WTC11 (cell line): ENCODE results near the gene DRGX. TPM values are rescaled to one million over a fixed set of nuclear protein-coding genes. Genes with fewer than 3 reads are reported as not detected.

Experiments
- ATAC-seq: fragments of 200-7000 bp; cut with Tn5 transposase; 2 replicates; pipeline ENCODE4 v1.10.0; 2021; ENCODE audit warnings: mild to moderate bottlenecking, moderate library complexity
- CTCF ChIA-PET: fragments of 300-600 bp; sonication (Branson Sonifier 250); formaldehyde crosslinking; loops from one replicate; lab custom pipeline; 2021; ENCODE audit warnings: antibody characterized with exemption; lab: Charles Lee
- POLR2A ChIA-PET: fragments of 350-600 bp; sonication (Branson Sonifier 250); formaldehyde crosslinking; loops from one replicate; lab custom pipeline; 2021; ENCODE audit warnings: antibody characterized with exemption; lab: Charles Lee
- DNase-seq: peaks from one replicate; pipeline ENCODE4 v3.0.0; 2021; ENCODE audit warnings: low spot score
- H3K27ac Mint-ChIP-seq: 2 replicates; pipeline ENCODE4 v1.8.0; 2021; ENCODE audit warnings: mixed read lengths
- H3K27me3 Mint-ChIP-seq: 2 replicates; pipeline ENCODE4 v1.8.0; 2021; ENCODE audit warnings: low read depth, mild to moderate bottlenecking, moderate library complexity, mixed read lengths
- H3K36me3 Mint-ChIP-seq: 2 replicates; pipeline ENCODE4 v1.8.0; 2021; ENCODE audit warnings: mixed read lengths
- H3K4me1 Mint-ChIP-seq: 2 replicates; pipeline ENCODE4 v1.8.0; 2022; ENCODE audit warnings: mixed read lengths
- H3K4me3 Mint-ChIP-seq: 2 replicates; pipeline ENCODE4 v1.8.0; 2021; ENCODE audit warnings: mild to moderate bottlenecking, moderate library complexity, mixed read lengths
- H3K9me3 Mint-ChIP-seq: 2 replicates; pipeline ENCODE4 v1.8.0; 2021; ENCODE audit warnings: mixed read lengths
- CDX4 ChIP-seq: fragments of 250-450 bp; sonication (Bioruptor Pico); IDR thresholded peaks from 2 replicates; pipeline ENCODE4 v1.9.0; 2021; ENCODE audit warnings: moderate library complexity, mild to moderate bottlenecking, inconsistent platforms, borderline replicate concordance
- CREB1 ChIP-seq: sonication (generic); formaldehyde crosslinking; IDR thresholded peaks from 2 replicates; pipeline ENCODE4 v1.8.0; 2023; ENCODE audit warnings: mild to moderate bottlenecking, missing genetic modification reagents
- CREM ChIP-seq: sonication (generic); formaldehyde crosslinking; IDR thresholded peaks from 2 replicates; pipeline ENCODE4 v1.8.1; 2022; ENCODE audit warnings: mild to moderate bottlenecking, missing genetic modification reagents, moderate library complexity
- E2F5 ChIP-seq: sonication (generic); formaldehyde crosslinking; IDR thresholded peaks from 2 replicates; pipeline ENCODE4 v1.8.1; 2022; ENCODE audit warnings: mild to moderate bottlenecking, moderate library complexity, missing genetic modification reagents
- EMX1 ChIP-seq: fragments of 250-450 bp; sonication (Bioruptor Pico); IDR thresholded peaks from 2 replicates; pipeline ENCODE4 v1.8.0; 2021; ENCODE audit warnings: mild to moderate bottlenecking
- FOXK1 ChIP-seq: sonication (generic); formaldehyde crosslinking; IDR thresholded peaks from 2 replicates; pipeline ENCODE4 v1.8.0; 2022; ENCODE audit warnings: mild to moderate bottlenecking, moderate library complexity, missing genetic modification reagents
- GABPB1 ChIP-seq: sonication (generic); formaldehyde crosslinking; IDR thresholded peaks from 2 replicates; pipeline ENCODE4 v1.8.1; 2023; ENCODE audit warnings: mild to moderate bottlenecking, missing genetic modification reagents
- GRHL2 ChIP-seq: fragments of 250-450 bp; sonication (Bioruptor Pico); IDR thresholded peaks from 2 replicates; pipeline ENCODE4 v1.8.0; 2022; ENCODE audit warnings: mild to moderate bottlenecking, moderate library complexity; ENCODE audit not compliant: insufficient replicate concordance, severe bottlenecking
- IRF2 ChIP-seq: sonication (generic); formaldehyde crosslinking; IDR thresholded peaks from 2 replicates; pipeline ENCODE4 v1.8.0; 2022; ENCODE audit warnings: low read depth, missing genetic modification reagents, borderline replicate concordance
- JAZF1 ChIP-seq: fragments of 250-450 bp; sonication (Bioruptor Pico); IDR thresholded peaks from 2 replicates; pipeline ENCODE4 v1.9.0; 2021; ENCODE audit warnings: moderate library complexity, mild to moderate bottlenecking, inconsistent platforms
- MXD4 ChIP-seq: fragments of 250-450 bp; sonication (Bioruptor Pico); IDR thresholded peaks from 2 replicates; pipeline ENCODE4 v1.8.0; 2021; ENCODE audit warnings: mild to moderate bottlenecking, moderate library complexity, borderline replicate concordance
- MYBL2 ChIP-seq: sonication (generic); formaldehyde crosslinking; IDR thresholded peaks from 2 replicates; pipeline ENCODE4 v1.8.1; 2023; ENCODE audit warnings: mild to moderate bottlenecking, moderate library complexity, missing genetic modification reagents
- NFATC4 ChIP-seq: fragments of 250-450 bp; sonication (Bioruptor Pico); IDR thresholded peaks from 2 replicates; pipeline ENCODE4 v1.9.0; 2021; ENCODE audit warnings: mild to moderate bottlenecking
- PRDM15 ChIP-seq: sonication (generic); formaldehyde crosslinking; IDR thresholded peaks from 2 replicates; pipeline ENCODE4 v1.8.0; 2022; ENCODE audit warnings: missing genetic modification reagents
- TCF7 ChIP-seq: sonication (generic); formaldehyde crosslinking; IDR thresholded peaks from 2 replicates; pipeline ENCODE4 v1.8.0; 2022; ENCODE audit warnings: mild to moderate bottlenecking, low read depth, missing genetic modification reagents, moderate library complexity
- ZNF121 ChIP-seq: sonication (generic); formaldehyde crosslinking; IDR thresholded peaks from 2 replicates; pipeline ENCODE4 v1.8.0; 2023; ENCODE audit warnings: missing genetic modification reagents
- ZNF232 ChIP-seq: sonication (generic); formaldehyde crosslinking; IDR thresholded peaks from 2 replicates; pipeline ENCODE4 v1.8.0; 2022; ENCODE audit warnings: mild to moderate bottlenecking, missing genetic modification reagents
- ZNF317 ChIP-seq: sonication (generic); formaldehyde crosslinking; IDR thresholded peaks from 2 replicates; pipeline ENCODE4 v1.8.1; 2023; ENCODE audit warnings: low read depth, mild to moderate bottlenecking, moderate library complexity, missing genetic modification reagents, borderline replicate concordance
- total RNA-seq: library from RNA; stranded (reverse); gene quantifications from 3 replicates; pipeline ENCODE4 v1.2.3, GENCODE V29; 2021

The DRGX gene
- total RNA-seq, 1 experiment from 2014 or later: not detected

DNA sequence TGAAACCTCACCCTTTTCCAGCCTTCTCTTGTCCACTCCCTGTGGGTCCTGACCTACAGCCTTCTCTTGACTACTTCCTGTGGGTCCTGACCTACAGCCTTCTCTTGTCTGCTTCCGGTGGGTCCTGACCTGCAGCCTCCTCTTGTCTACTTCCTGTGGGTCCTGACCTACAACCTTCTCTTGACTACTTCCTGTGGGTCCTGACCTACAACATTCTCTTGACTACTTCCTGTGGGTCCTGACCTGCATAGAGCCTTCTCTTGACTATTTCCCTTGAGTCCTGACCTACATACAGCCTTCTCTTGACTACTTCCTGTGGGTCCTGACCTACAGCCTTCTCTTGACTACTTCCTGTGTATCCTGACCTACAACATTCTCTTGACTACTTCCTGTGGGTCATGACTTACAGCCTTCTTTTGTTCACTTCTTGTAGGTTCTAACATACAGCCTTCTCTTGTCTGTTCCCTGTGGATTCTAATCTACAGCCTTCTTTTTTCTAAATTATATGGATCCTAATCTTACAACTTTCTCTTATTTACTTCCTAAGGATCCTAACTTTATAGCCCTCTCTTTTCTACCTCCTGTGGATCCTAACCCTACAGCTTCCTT lies 60.4 kb downstream of the DRGX start (continued):
- TF ChIP-seq E2F5 (CRISPR knock-in tag) (no peak), TCF7 (CRISPR knock-in tag) (no peak)

GRCh38 chr10:49334964-49335363 lies 60.9 kb downstream of the DRGX start:
- no peak overlapping the region for H3K4me3 Mint-ChIP-seq
- POLR2A ChIA-PET: no interaction called here
- CTCF ChIA-PET: no interaction called here
- peaks cover 17% of the 10 kb centered on the region for H3K9me3 Mint-ChIP-seq
- DNase-seq (no peak), ATAC-seq (no peak)
- no peak for TF ChIP-seq ZNF232 (CRISPR knock-in tag)
- TF ChIP-seq CREB1 (CRISPR knock-in tag): no peak
- TF ChIP-seq TCF7 (CRISPR knock-in tag): no peak
- TF ChIP-seq NFATC4 (CRISPR knock-in tag): no peak
- no peak for TF ChIP-seq GRHL2 (CRISPR knock-in tag)
- no peaks in the 10 kb centered on the region for H3K36me3 Mint-ChIP-seq
- H3K27ac Mint-ChIP-seq: no peak overlapping the region
- H3K27me3 Mint-ChIP-seq: no peaks in the 10 kb centered on the region; the same call in 1 of the 2 replicates
- no peaks in the 10 kb centered on the region; the same call in 1 of the 2 replicates for H3K4me1 Mint-ChIP-seq

DNA sequence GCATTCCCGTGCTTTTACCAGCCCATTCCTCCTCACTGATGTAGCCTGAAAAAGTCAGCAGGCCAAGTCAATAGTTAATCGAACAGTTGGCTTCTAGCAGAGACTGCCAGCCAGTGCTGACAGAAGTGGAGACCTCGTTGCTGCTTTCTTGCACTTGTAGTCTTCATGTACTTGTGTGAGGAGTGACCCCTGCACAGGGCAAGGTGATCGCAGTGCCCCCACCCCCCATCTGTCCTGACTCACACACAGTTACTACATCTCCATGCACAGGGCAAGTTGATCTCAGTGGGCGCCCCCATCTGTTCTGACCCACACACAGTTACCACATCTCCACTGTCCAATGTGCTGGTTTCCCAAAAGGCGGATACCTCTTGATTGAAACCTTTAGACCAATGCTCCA lies 62.7 kb downstream of the DRGX start:
- Mint-ChIP-seq H3K36me3 (no peaks in the 10 kb centered on the region), H3K9me3 (peaks cover 17% of the 10 kb centered on the region), H3K4me1 (no peaks in the 10 kb centered on the region; the same call in 1 of the 2 replicates), H3K27ac (no peak overlapping the region), H3K27me3 (no peaks in the 10 kb centered on the region; the same call in 1 of the 2 replicates), H3K4me3 (no peak overlapping the region)
- ATAC-seq (no peak), DNase-seq (no peak)
- CTCF ChIA-PET: no interaction called here
- no peak for TF ChIP-seq CDX4 (CRISPR knock-in tag)
- no peak for TF ChIP-seq IRF2
- no peak for TF ChIP-seq PRDM15 (CRISPR knock-in tag)
- no peak for TF ChIP-seq E2F5 (CRISPR knock-in tag)
- no peak for TF ChIP-seq EMX1 (CRISPR knock-in tag)
- no peak for TF ChIP-seq MYBL2
- TF ChIP-seq FOXK1: no peak
- TF ChIP-seq CREM: no peak
- POLR2A ChIA-PET: no interaction called here

DNA sequence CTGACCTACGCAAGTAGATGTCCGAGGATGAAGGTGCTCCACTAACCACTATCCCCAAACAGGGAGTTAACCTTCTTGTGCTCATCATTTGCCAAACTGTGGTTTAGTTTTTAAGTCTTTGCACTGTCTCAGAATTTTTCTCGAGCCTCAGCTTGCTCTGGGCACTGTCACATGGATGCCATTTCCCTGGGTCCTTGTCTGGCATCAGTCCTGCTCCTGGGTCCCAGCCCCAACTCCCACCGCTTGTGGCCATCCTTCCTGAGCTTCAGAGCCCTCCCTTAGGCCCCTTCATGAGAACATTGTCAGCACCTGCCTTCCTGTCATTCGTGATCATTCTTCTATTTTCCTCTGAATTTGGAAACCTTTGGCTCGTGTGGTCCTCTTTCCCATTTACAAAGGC lies 63.1 kb downstream of the DRGX start:
- H3K9me3 Mint-ChIP-seq: peaks cover 17% of the 10 kb centered on the region
- no peak overlapping the region for H3K4me3 Mint-ChIP-seq
- CTCF ChIA-PET: no interaction called here
- H3K36me3 Mint-ChIP-seq: no peaks in the 10 kb centered on the region
- DNase-seq: no peak
- peaks cover 4% of the 10 kb centered on the region for H3K4me1 Mint-ChIP-seq
- TF ChIP-seq GABPB1 (CRISPR knock-in tag): no peak
- no peak for TF ChIP-seq MXD4 (CRISPR knock-in tag)
- TF ChIP-seq JAZF1: no peak
- no peak for TF ChIP-seq ZNF121 (CRISPR knock-in tag)
- no peak for TF ChIP-seq ZNF232 (CRISPR knock-in tag)
- no peak for TF ChIP-seq ZNF317 (CRISPR knock-in tag)
- no peak for TF ChIP-seq EMX1 (CRISPR knock-in tag)
- TF ChIP-seq, all 79 proteins: peak for 0
- Mint-ChIP-seq H3K27ac (no peak overlapping the region), H3K27me3 (no peaks in the 10 kb centered on the region; the same call in 1 of the 2 replicates)
- no peak for ATAC-seq
- POLR2A ChIA-PET: no interaction called here
